GM19452 (cell line): ENCODE results near the gene PANK4.

ENCODE experiments used
- ATAC-seq: cut with Tn5 transposase; IDR thresholded peaks from one replicate; pipeline ENCODE4 v1.9.1; 2021; ENCODE audit not compliant: unreplicated experiment

The PANK4 gene

GRCh38 chr1:2480236-2480985 is 46.0 kb downstream of the PANK4 start:
- no peak for ATAC-seq

GRCh38 chr1:2479618-2480017 is 46.8 kb downstream of the PANK4 start:
- ATAC-seq = no peak

DNA sequence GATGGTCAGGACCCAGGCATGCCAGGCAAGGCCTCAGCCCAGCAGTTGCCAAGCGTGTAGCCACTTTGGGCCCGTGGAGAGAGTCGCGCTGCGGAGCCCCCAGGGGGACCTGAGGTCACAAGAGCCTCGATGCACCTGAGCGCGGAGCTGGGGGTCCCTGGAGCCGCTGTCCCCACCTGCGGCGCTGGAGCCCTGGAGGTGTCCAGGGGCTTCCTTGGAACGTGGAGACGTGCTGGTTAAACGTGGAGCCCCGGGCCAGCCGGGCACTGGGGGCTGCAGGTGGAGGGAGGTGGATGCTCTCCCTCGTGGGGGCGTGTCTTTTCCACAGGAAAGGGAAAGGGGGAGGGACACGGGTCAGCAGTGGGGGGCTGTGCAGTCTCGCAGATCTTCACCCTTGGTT is 47.2 kb downstream of the PANK4 start:
- ATAC-seq = no peak

- no peak for ATAC-seq
These were observed 48.5 kb downstream of the PANK4 start for GRCh38 chr1:2477791-2478499.

DNA sequence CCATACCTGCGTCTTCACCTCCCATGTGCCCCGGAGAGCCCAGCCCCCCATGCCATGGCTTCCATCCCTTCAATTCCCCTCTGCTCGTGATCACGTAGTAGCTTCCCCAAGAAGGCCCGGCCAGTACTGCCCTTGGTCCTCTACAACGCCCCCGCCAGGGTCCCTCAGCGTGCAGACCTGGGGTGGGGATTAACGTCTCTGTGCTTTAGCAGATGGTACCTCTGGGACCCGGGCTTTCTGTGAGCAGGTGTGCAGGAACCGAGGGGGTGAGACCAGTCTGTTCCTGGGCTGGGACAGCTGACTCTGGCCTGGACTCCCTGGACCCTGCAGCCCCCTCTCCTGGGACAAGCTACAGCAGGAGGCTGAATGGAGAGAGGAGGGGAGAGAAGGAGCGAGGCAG is 49.1 kb downstream of the PANK4 start:
- no peak for ATAC-seq

GRCh38 chr1:2476061-2476999 is 50.1 kb downstream of the PANK4 start, which contains the start of gene PLCH2:
TSS of gene PLCH2 (plus strand) at chr1:2476289. CDS start at chr1:2476589, 300 bp downstream.
- no peak for ATAC-seq

DNA sequence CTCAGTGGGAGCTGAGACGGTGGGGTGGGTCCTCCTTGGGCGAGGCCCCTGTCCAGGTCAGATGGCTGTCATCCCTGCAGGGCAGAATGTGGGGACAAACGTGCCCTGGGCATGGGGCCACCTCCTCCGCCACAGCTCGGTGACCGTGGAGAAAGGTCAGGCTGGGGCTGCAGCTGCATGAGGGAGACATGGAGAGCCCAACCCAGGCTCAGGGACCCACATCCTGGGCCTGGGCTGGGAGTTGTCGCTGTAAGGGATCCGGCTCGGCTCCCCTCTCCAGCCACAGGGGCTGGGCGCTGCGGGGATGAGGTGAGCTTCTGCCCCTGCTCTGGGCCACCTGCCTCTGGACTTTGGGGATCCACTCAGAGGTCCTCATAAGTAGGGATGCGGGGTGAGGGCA is 50.8 kb downstream of the PANK4 start:
- no peak for ATAC-seq

DNA sequence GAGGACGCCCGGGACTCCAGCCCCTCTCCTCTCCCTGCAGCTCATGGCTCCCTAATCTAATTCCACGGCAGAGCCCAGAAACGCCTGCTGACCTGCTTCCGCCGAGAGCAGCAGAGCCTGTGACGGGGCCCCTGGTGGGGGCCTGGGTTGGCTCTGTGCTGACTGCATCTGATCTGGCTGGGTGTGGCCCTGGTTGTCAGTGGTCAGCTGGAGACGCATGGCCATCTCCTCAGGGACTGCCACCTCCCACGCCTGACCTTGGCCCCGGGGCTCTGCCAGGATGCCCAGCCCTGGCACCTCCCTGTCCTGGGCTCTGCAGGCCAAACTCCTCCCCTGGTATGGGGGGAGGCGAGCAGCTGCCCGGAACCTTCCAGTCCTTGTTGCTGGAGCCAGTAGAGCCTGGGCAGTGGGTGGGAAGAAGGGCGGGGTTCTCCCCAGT is 51.4 kb downstream of the PANK4 start:
- ATAC-seq = no peak

GRCh38 chr1:2474104-2474844 is 52.1 kb downstream of the PANK4 start:
- no peak for ATAC-seq

- ATAC-seq = no peak
These were observed 53.2 kb downstream of the PANK4 start for GRCh38 chr1:2473198-2473597.

DNA sequence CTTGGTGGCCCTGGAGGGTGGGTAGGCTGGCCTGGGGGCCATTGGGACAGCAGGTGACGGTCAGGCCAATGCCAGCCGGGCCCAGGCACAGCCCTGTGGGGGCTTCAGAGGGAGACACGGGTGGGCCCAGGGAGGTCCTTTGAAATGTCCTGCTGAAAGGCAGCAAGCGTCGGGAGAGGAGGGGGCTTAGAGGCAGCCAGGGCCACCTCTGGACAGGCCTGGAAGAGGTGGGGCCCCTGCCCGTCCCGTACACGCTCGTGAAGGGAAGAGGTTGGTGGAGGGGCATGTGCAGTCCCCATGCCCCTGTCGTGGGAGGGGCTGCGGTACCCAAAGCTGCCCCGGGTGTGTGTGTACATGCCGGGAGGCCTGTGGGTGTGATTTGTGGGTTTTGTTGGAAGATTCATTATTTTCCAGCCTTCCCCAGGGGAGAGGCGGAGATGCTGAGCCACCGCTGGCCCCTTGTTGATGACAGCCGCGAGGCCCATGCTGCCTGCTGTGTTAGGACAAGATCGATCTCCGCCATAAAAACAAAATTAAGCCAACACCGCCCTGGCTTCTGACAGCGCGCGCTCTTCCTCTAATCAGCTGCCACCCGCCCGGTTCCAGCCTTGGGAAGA is 53.7 kb downstream of the PANK4 start:
- no peak for ATAC-seq

GRCh38 chr1:2472109-2472508 is 54.3 kb downstream of the PANK4 start:
- no peak for ATAC-seq

DNA sequence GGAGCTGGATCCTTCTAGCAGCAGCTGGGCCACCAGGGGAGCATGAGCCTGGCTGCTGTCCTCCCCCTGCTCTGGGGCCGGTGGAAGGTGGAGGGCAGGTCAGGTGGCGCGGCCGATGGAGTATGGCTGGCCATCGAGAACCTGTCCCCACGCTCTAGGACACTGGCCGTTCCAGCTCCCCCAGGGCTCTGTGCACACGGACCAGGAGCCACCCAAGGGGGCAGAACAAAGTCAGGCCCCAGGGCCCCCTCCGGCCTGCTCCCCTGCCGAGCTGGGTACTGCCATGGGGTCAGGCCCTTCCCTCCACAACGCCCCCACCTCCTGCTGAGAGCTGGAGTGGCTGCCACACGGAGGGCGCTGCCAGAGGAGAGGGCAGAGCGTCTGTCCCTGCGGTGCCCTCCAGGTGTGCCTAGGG is 54.8 kb downstream of the PANK4 start:
- ATAC-seq = no peak

GRCh38 chr1:2471159-2471471 is 55.3 kb downstream of the PANK4 start:
- ATAC-seq = no peak

DNA sequence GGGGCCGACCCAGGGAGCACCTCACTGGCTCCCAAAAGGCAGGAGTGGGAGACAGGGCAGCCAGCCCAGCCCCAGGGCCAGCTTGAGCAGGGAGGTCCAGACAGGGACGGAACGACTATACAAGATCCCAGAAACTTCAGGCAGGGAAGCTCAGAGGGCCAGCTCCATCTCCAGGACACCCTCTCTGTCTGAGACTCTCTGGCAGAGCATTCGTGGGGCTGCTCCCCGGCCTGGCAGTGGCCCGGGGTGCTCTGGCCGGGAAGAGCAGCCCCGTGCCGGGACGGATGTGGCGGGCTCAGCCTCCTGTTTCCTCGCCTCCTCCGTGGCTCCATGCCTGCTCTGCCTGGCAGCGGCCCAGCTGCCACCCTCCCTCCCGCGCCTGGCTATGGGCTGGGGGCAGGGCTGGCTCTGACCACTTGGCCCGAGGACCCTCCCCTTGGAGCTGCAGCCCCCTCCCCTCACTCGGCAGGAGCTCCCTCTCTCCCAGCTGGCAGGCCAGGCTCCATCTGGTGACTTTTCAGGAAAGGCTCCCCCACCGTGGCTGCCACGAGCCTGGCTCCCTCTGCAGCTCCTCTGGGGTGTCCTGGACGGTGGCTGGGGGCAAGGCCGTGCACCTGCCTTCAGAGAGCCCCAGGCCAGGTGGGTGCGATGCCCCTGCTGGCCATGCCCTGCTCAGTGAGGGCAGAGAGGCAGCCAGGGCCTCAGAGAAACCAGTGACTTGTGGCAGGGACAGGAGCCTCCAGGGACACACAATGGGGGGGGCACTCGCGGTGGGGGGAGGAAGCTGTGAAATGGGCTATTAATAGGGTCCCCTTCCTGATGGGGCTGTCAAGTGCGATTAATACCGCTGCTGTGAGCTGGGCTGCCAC is 55.9 kb downstream of the PANK4 start:
- no peak for ATAC-seq

- no peak for ATAC-seq
These were observed 57.1 kb downstream of the PANK4 start for GRCh38 chr1:2469103-2469940.

DNA sequence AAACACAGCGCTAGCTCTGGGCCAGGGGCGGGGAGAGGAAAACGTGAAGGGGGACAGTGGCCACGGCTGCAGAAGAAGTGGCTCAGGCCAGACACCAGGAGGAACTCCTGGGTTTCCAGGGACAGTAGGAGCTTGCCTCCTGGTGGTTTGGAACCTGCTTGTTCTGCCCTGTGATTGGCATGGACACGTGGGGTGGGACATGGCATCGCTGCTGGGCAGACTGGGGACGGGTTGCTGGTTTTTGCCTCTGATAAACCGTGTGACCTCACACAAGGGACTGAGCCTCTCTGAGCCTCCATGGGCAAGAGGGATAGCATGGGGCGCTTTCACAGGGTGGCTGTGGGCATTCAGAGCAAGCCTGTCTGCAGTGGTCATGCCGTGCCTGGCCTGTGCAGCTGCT is 57.9 kb downstream of the PANK4 start:
- no peak for ATAC-seq

GRCh38 chr1:2468041-2468472 is 58.3 kb downstream of the PANK4 start:
- no peak for ATAC-seq
